GM23248 (cell line): ENCODE data around the gene PTCD3. TPM values are rescaled to one million over a fixed set of nuclear protein-coding genes. Genes with fewer than 3 reads are reported as not detected.

Experiments used
- DNase-seq: peaks from one replicate; pipeline ENCODE4 v3.0.0-alpha.2; 2015
- H2AFZ ChIP-seq: fragments of 200-600 bp; sonication (generic); 2 replicates; pipeline ENCODE4 v1.6.1; 2016; ENCODE audit warnings: antibody characterized with exemption
- H3F3A ChIP-seq: fragments of 200-600 bp; sonication (generic); 2 replicates; pipeline ENCODE4 v1.6.1; 2016; ENCODE audit warnings: mild to moderate bottlenecking, antibody characterized with exemption, mixed run types; ENCODE audit not compliant: insufficient read depth
- H3K27ac ChIP-seq: fragments of 200-600 bp; sonication (generic); 2 replicates; pipeline ENCODE4 v1.5.1; 2016; ENCODE audit warnings: mild to moderate bottlenecking
- H3K27me3 ChIP-seq: fragments of 200-600 bp; sonication (generic); replicated peaks from 2 replicates; pipeline ENCODE4 v1.6.1; 2016; ENCODE audit warnings: mild to moderate bottlenecking; ENCODE audit not compliant: insufficient read depth
- H3K36me3 ChIP-seq: fragments of 200-600 bp; sonication (generic); 2 replicates; pipeline ENCODE4 v1.6.1; 2016; ENCODE audit warnings: low read depth, mild to moderate bottlenecking
- H3K4me1 ChIP-seq: fragments of 200-600 bp; sonication (generic); 2 replicates; pipeline ENCODE4 v1.6.1; 2016; ENCODE audit warnings: mild to moderate bottlenecking; ENCODE audit not compliant: insufficient read depth
- H3K4me2 ChIP-seq: fragments of 200-600 bp; sonication (generic); one replicate; pipeline ENCODE4 v1.6.1; 2016; ENCODE audit warnings: mild to moderate bottlenecking; ENCODE audit not compliant: unreplicated experiment
- H3K4me3 ChIP-seq: fragments of 200-600 bp; sonication (generic); 2 replicates; pipeline ENCODE4 v1.5.1; 2016; ENCODE audit warnings: mild to moderate bottlenecking
- H3K79me2 ChIP-seq: fragments of 200-600 bp; sonication (generic); 2 replicates; pipeline ENCODE4 v1.6.1; 2016; ENCODE audit warnings: mild to moderate bottlenecking; ENCODE audit not compliant: insufficient read depth
- H3K9ac ChIP-seq: fragments of 200-600 bp; sonication (generic); 2 replicates; pipeline ENCODE4 v1.6.1; 2016; ENCODE audit warnings: mild to moderate bottlenecking
- H3K9me2 ChIP-seq: fragments of 200-600 bp; sonication (generic); 2 replicates; pipeline ENCODE4 v1.6.1; 2016; ENCODE audit warnings: mixed run types, mild to moderate bottlenecking, moderate library complexity; ENCODE audit not compliant: insufficient read depth
- H3K9me3 ChIP-seq: fragments of 200-600 bp; sonication (generic); one replicate; pipeline ENCODE4 v1.6.1; 2017; ENCODE audit warnings: low read depth
- H4K20me1 ChIP-seq: fragments of 200-600 bp; sonication (generic); 2 replicates; pipeline ENCODE4 v1.6.0; 2016; ENCODE audit not compliant: insufficient read depth
- EZH2 ChIP-seq: fragments of 200-600 bp; sonication (generic); IDR thresholded peaks from 2 replicates; pipeline ENCODE4 v1.6.1; 2018; ENCODE audit warnings: antibody characterized with exemption, mild to moderate bottlenecking; ENCODE audit not compliant: insufficient read depth, poor library complexity, severe bottlenecking
- EZH2phosphoT487 ChIP-seq: fragments of 200-600 bp; sonication (generic); IDR thresholded peaks from 2 replicates; pipeline ENCODE4 v1.6.1; 2018; ENCODE audit warnings: antibody characterized with exemption, moderate library complexity, mild to moderate bottlenecking, low read depth; ENCODE audit not compliant: insufficient read depth
- WGBS, 2 experiments: methylation state at CpG; one replicate each; pipeline ENCODE4 v1.1.6; 2015 to 2017; ENCODE audit warnings: low lambda C conversion rate in 2 of 2, low coverage in 1 of 2; ENCODE audit errors: missing lambda C conversion rate in 2 of 2; 5-methylcytosine and 5-hydroxymethylcytosine counted together
- in situ Hi-C: fragments of 300-500 bp; cut with MboI; formaldehyde crosslinking; loops from 2 replicates; pipeline ENCODE4 v1.15.0; 2020
- polyA plus RNA-seq: library from polyadenylated mRNA; unstranded; fragments of >200 nt; fragmentation: Nextera tagmentation; extraction: Ambion mirVana; gene quantifications from 2 replicates; pipeline ENCODE4 v1.2.1, GENCODE V29; 2016
- total RNA-seq: library from RNA; depleted of rRNA; stranded (reverse); fragments of >200 nt; shearing (Covaris generic); gene quantifications from 2 replicates; pipeline ENCODE4 v1.2.3, GENCODE V29; 2014

PTCD3 gene
- total and polyA plus RNA-seq, 2 experiments from 2014 or later, result 63.5 to 65.4 TPM

- Histone ChIP-seq H3K79me2 (no peaks in the 10 kb centered on the region), H3F3A (peaks cover 8% of the 10 kb centered on the region), H3K4me1 (no peaks in the 10 kb centered on the region; the same call in 1 of the 2 replicates), H3K9me2 (no peaks in the 10 kb centered on the region), H3K9ac (no peak overlapping the region), H3K9me3 (no peaks in the 10 kb centered on the region), H3K36me3 (0 out of 2 replicates have a peak, but pooled peaks cover 13% of the 10 kb centered on the region), H3K27ac (no peak overlapping the region), H3K4me3 (no peak overlapping the region), H2AFZ (no peak overlapping the region), H4K20me1 (no peaks in the 10 kb centered on the region), H3K4me2 (no peak overlapping the region), H3K27me3 (no peaks in the 10 kb centered on the region)
- TF ChIP-seq EZH2, result no peak
- in situ Hi-C loops, result loop anchor here (25.0 kb wide), 1 partner anchor 439 kb away; no protein-coding TSS in a partner anchor
- WGBS, 2 experiments, result 98 to 100% methylated on average over 5 of the region's 5 CpGs
- no peak for DNase-seq
Measured at GRCh38 chr2:86075886-86076285, 30.1 kb upstream of the PTCD3 start.

DNA sequence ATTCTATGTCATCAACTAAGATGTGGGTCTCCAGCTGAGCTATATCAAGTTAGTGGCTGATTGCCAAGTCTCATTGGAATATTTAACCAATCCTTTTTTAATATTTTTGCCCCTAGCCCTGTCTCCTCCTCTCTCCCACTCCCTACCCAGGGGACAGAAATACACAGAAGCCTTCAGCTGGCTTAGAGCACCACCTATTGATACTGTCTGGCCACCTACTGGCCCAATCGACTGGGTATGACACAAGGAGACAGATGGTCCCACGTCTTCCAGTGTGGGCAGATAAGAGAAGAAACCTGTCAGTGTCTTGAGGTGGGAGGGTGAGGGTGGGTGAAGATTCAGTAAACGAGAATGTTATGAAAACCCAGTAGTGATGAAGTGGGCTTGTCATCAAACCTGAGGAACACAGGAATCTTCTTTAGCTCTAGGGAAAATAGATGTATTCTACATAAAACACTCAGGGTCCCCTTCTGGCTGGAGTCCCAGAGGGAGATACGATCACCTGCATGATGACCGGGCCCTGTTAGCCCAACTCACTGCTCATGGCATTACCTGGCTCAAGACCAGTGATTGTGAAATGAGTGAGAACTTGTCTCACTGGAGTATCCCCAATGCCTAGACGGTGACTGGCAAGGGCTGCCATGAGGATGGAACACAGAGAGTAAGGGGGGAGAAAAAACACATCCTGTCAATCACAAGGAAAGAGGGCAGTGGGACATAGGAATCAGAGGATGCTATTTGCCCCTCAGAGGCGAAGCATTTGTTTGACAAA is 27.1 kb upstream of the PTCD3 start:
- no peaks in the 10 kb centered on the region for H3K27me3 ChIP-seq
- H3K36me3 ChIP-seq, result peaks cover 14% of the 10 kb centered on the region; the same call in 1 of the 2 replicates
- DNase-seq, result peak; percentile 71
- no peak overlapping the region for H3K9ac ChIP-seq
- WGBS, 2 experiments, result 43 to 48% methylated on average over 7 of the region's 7 CpGs
- H4K20me1 ChIP-seq, result no peaks in the 10 kb centered on the region
- no peak overlapping the region for H2AFZ ChIP-seq
- H3K27ac ChIP-seq, result no peak overlapping the region
- H3F3A ChIP-seq, result peaks cover 19% of the 10 kb centered on the region; the same call in 1 of the 2 replicates
- H3K4me1 ChIP-seq, result no peaks in the 10 kb centered on the region; the same call in 1 of the 2 replicates
- no peaks in the 10 kb centered on the region for H3K9me2 ChIP-seq
- in situ Hi-C loops, result loop anchor here (25.0 kb wide), 1 partner anchor 442 kb away; no protein-coding TSS in a partner anchor
- no peaks in the 10 kb centered on the region for H3K9me3 ChIP-seq
- H3K79me2 ChIP-seq, result no peaks in the 10 kb centered on the region
- no peak overlapping the region for H3K4me2 ChIP-seq
- TF ChIP-seq EZH2phosphoT487, result no peak
- TF ChIP-seq EZH2, result no peak
- H3K4me3 ChIP-seq, result no peak overlapping the region

DNA sequence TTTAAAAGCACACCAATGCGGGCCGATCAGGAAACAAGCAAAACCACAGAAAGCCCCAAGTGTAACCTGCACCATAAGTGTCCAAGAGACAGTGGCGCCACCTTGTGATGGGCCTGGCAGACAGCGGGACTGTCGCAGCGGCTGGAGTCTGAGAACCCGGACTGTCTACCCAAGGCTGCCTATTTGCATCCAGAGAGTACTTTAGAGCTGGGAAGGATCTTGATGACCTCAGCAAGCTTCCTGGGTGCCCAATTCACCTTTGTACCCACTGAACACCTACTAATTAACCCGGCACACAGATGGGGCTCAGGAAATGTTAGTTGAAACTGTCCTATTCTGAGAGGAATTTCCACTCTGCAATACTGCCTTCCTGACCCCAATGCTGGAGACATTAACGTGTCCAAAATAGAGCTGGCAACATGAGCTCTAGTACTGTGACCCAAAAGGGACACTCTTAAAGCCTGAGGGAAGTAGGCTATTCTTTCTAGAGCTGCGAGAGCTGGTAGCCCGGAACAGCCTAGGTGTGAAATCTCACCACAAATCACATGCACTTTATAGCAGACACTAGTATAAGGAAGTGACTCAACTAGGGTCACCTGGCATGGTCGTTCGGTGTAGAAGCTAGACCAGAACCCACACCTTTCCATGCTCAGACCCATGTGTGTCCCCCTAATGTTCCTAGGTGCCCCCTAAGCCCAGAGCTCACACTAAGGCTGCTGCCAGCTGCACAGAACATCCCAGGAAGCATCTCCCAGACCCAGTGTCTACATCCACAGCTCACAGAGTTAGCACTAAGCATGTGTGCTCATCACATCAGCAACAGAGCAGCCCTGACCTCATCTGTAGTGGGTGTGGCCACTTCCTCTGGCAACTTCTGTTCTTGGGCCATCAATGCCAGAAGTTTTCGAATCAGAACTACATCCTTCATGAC is 25.8 kb upstream of the PTCD3 start:
- no peaks in the 10 kb centered on the region for H3K9me3 ChIP-seq
- no peak overlapping the region for H2AFZ ChIP-seq
- H3K4me3 ChIP-seq, result no peak overlapping the region
- H3K36me3 ChIP-seq, result peaks cover 14% of the 10 kb centered on the region; the same call in 1 of the 2 replicates
- H3K4me2 ChIP-seq, result no peak overlapping the region
- in situ Hi-C loops, result loop anchor here (5.0 to 25.0 kb wide), 2 partner anchors 253 to 443 kb away; no protein-coding TSS in a partner anchor
- DNase-seq, result peak; percentile 86
- H3K9ac ChIP-seq, result 0 out of 2 replicates have a peak overlapping the region, but pooled peaks have one; percentile 3
- no peaks in the 10 kb centered on the region; the same call in 1 of the 2 replicates for H3K4me1 ChIP-seq
- peak overlapping the region; percentile 17; the same call in 1 of the 2 replicates for H3K27ac ChIP-seq
- H4K20me1 ChIP-seq, result no peaks in the 10 kb centered on the region
- no peaks in the 10 kb centered on the region for H3K9me2 ChIP-seq
- peaks cover 19% of the 10 kb centered on the region; the same call in 1 of the 2 replicates for H3F3A ChIP-seq
- no peaks in the 10 kb centered on the region for H3K79me2 ChIP-seq
- no peaks in the 10 kb centered on the region for H3K27me3 ChIP-seq
- no peak for TF ChIP-seq EZH2phosphoT487
- TF ChIP-seq EZH2, result no peak
- 35 to 37% methylated on average over 14 of the region's 14 CpGs for WGBS, 2 experiments

DNA sequence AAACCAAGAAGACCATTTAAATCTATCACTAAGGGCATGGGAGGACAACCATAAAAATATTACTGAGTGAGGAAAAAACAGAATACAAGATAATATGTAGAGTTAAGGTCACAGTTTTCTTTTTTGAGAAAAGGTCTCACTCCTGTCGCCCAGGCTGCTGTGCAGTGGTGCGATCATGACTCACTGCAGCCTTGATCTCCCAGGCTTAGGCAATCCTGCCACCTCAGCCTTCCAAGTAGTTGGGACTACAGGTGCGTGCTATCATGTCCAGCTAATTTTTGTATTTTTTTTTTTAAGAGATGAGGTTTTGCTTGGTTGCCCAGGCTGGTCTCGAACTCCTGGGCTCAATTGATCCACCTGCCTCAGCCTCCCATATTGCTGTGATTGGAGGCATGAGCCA is 24.3 kb upstream of the PTCD3 start:
- no peak for DNase-seq
- in situ Hi-C loops, result loop anchor here (5.0 to 25.0 kb wide), 2 partner anchors 254 to 444 kb away; no protein-coding TSS in a partner anchor

More for the DNA sequence above, 24.3 kb upstream of the PTCD3 start:
- H4K20me1 ChIP-seq, result no peaks in the 10 kb centered on the region
- no peak overlapping the region for H3K4me2 ChIP-seq
- H3K9me2 ChIP-seq, result no peaks in the 10 kb centered on the region
- H3K27me3 ChIP-seq, result no peaks in the 10 kb centered on the region
- no peak overlapping the region for H2AFZ ChIP-seq
- H3K4me3 ChIP-seq, result no peak overlapping the region
- H3K27ac ChIP-seq, result no peak overlapping the region
- peaks cover 20% of the 10 kb centered on the region; the same call in 1 of the 2 replicates for H3K36me3 ChIP-seq
- 93 to 94% methylated on average over 4 of the region's 4 CpGs for WGBS, 2 experiments
- H3K4me1 ChIP-seq, result no peaks in the 10 kb centered on the region; the same call in 1 of the 2 replicates
- no peaks in the 10 kb centered on the region for H3K79me2 ChIP-seq
- H3K9me3 ChIP-seq, result no peaks in the 10 kb centered on the region
- TF ChIP-seq EZH2 (no peak), EZH2phosphoT487 (no peak)
- no peak overlapping the region for H3K9ac ChIP-seq
- H3F3A ChIP-seq, result peaks cover 19% of the 10 kb centered on the region; the same call in 1 of the 2 replicates
